K562 (cell line): ENCODE results near the gene NLRC3. TPM values are rescaled to one million over a fixed set of nuclear protein-coding genes. Genes with fewer than 3 reads are reported as not detected.
A peak's percentile ranks its signal among the peaks of the same experiment; 100 is the strongest.

Experiments
- ATAC-seq: fragments of 200-7000 bp; cut with Tn5 transposase; 3 replicates; pipeline ENCODE4 v1.9.1; 2020; ENCODE audit warnings: moderate library complexity
- BruUV-seq: library from RNA; stranded (reverse); fragments of 400-500 nt; replicated peaks from 2 replicates; lab custom pipeline; 2021; lab: Mats Ljungman, UMichigan
- CTCF ChIA-PET: fragments of 300-600 bp; formaldehyde crosslinking; extraction: SDS; loops from one replicate; lab custom pipeline; 2021; ENCODE audit warnings: low intra/inter-chr PET ratio; lab: Yijun Ruan, JAX
- POLR2A ChIA-PET: fragments of 300-600, 350-650 bp; sonication (Branson Sonifier 250); formaldehyde crosslinking; extraction: SDS; loops from one replicate; lab custom pipeline; 2021; ENCODE audit warnings: antibody characterized with exemption, inconsistent platforms; lab: Yijun Ruan, JAX
- DNase-seq, 4 experiments: peaks; one replicate each; pipeline versions ENCODE4 v3.0.0 to v3.0.0-alpha.2; 2011 to 2018; ENCODE audit warnings: low spot score in 3 of 4, mixed read lengths in 3 of 4; ENCODE audit errors: extremely low read depth in 1 of 4
- FAIRE-seq: peaks from 2 replicates; lab custom pipeline; 2011; peaks lifted over from hg19 to GRCh38; lab: Jason Lieb, UNC
- H2AFZ ChIP-seq: 2 replicates; pipeline ENCODE4 v1.6.0; 2011; ENCODE audit warnings: low read depth, low read length, control low read depth, inconsistent platforms
- H3K27ac ChIP-seq: fragments of 200-600 bp; 3 replicates; pipeline ENCODE4 v1.8.0; 2011; ENCODE audit warnings: low read depth, mild to moderate bottlenecking, control low read depth, inconsistent platforms, low read length, moderate library complexity, mixed read lengths; ENCODE audit errors: extremely low read depth
- H3K27me3 ChIP-seq, 2 experiments: fragments of 300-600 bp in 1 of 2; 2 replicates in 1 of 2; 3 replicates in 1 of 2; pipeline versions ENCODE4 v1.6.0 to v1.8.0; 2011; ENCODE audit warnings: inconsistent platforms in 2 of 2, low read length in 2 of 2, mild to moderate bottlenecking in 1 of 2, mixed read lengths in 1 of 2, moderate library complexity in 1 of 2; ENCODE audit not compliant: control insufficient read depth in 2 of 2, insufficient read depth in 2 of 2
- H3K36me3 ChIP-seq: fragments of 300-600 bp; 3 replicates; pipeline ENCODE4 v1.8.0; 2011; ENCODE audit warnings: mild to moderate bottlenecking, low read length, inconsistent platforms; ENCODE audit not compliant: control insufficient read depth, insufficient read depth
- H3K4me1 ChIP-seq, 2 experiments: fragments of 200-600 bp in 1 of 2; replicated peaks in 1 of 2; 2 replicates in 1 of 2; 3 replicates in 1 of 2; pipeline versions ENCODE4 v1.5.1 to v1.8.0; 2011; ENCODE audit warnings: inconsistent platforms in 2 of 2, low read length in 2 of 2, mild to moderate bottlenecking in 1 of 2, mixed read lengths in 1 of 2, moderate library complexity in 1 of 2; ENCODE audit not compliant: control insufficient read depth in 2 of 2, insufficient read depth in 2 of 2
- H3K4me2 ChIP-seq: 2 replicates; pipeline ENCODE4 v1.6.1; 2011; ENCODE audit warnings: low read length, control low read depth, inconsistent platforms, mixed read lengths; ENCODE audit not compliant: insufficient read depth
- H3K4me3 ChIP-seq: fragments of 200-600 bp; sonication (generic), shearing (Covaris generic); 2 replicates; pipeline ENCODE4 v1.5.1; 2016; ENCODE audit warnings: control low read depth, inconsistent platforms
- H3K79me2 ChIP-seq: fragments of 200-600 bp; 3 replicates; pipeline ENCODE4 v1.8.0; 2011; ENCODE audit warnings: low read length, inconsistent platforms; ENCODE audit not compliant: control insufficient read depth, insufficient read depth
- H3K9ac ChIP-seq, 2 experiments: 2 replicates each; pipeline versions ENCODE4 v1.6.0 to v1.6.1; 2011; ENCODE audit warnings: low read depth in 2 of 2, low read length in 2 of 2, control low read depth in 1 of 2, inconsistent platforms in 1 of 2, mild to moderate bottlenecking in 1 of 2, mixed read lengths in 1 of 2; ENCODE audit not compliant: insufficient read depth in 1 of 2
- H3K9me1 ChIP-seq: one replicate; pipeline ENCODE4 v1.6.0; 2011; ENCODE audit warnings: inconsistent platforms, mild to moderate bottlenecking, low read length, moderate library complexity; ENCODE audit not compliant: control insufficient read depth, insufficient read depth
- H3K9me3 ChIP-seq: replicated peaks from 2 replicates; pipeline ENCODE4 v1.5.1; 2011; ENCODE audit warnings: low read depth, low read length, inconsistent platforms; ENCODE audit not compliant: control insufficient read depth, insufficient read depth
- H4K20me1 ChIP-seq: replicated peaks from 2 replicates; pipeline ENCODE4 v1.6.1; 2011; ENCODE audit warnings: low read length, inconsistent platforms, mixed read lengths; ENCODE audit not compliant: control insufficient read depth, insufficient read depth
- CCAR2 ChIP-seq: fragments of 200-400 bp; formaldehyde crosslinking; IDR thresholded peaks from 2 replicates; pipeline ENCODE4 v1.6.1; 2017; ENCODE audit warnings: mild to moderate bottlenecking, low read depth, low read length
- MECOM ChIP-seq: fragments of 250-450 bp; sonication (Bioruptor Pico); IDR thresholded peaks from 2 replicates; pipeline ENCODE4 v1.8.0; 2022; ENCODE audit warnings: inconsistent platforms
- SIN3A ChIP-seq, 2 experiments: fragments of 150-350 bp in 1 of 2; IDR thresholded peaks; 2 replicates each; pipeline ENCODE4 v1.6.1; 2011 to 2016; ENCODE audit warnings: borderline replicate concordance in 2 of 2, low read depth in 2 of 2, low read length in 2 of 2, mild to moderate bottlenecking in 2 of 2, moderate library complexity in 2 of 2; ENCODE audit not compliant: control insufficient read depth in 1 of 2
- THRB ChIP-seq: fragments of 450-650 bp; formaldehyde crosslinking; conservative IDR thresholded peaks from 2 replicates; pipeline ENCODE4 v1.4.0; 2022; ENCODE audit warnings: mild to moderate bottlenecking, missing genetic modification characterization
- ZNF324 ChIP-seq: fragments of 250-450 bp; sonication (Bioruptor Pico); IDR thresholded peaks from 2 replicates; pipeline ENCODE4 v1.4.0; 2020; ENCODE audit warnings: mild to moderate bottlenecking
- ZNF76 ChIP-seq: fragments of 250-450 bp; sonication (Bioruptor Pico); IDR thresholded peaks from 2 replicates; pipeline ENCODE4 v1.4.0; 2020; ENCODE audit warnings: mild to moderate bottlenecking, moderate library complexity, borderline replicate concordance
- WGBS: fragments of 100-300 bp; shearing (Covaris generic); methylation state at CpG from one replicate; pipeline ENCODE4 v1.1.6; 2016; ENCODE audit warnings: low coverage, mixed read lengths; ENCODE audit not compliant: insufficient coverage; ENCODE audit errors: missing lambda C conversion rate; 5-methylcytosine and 5-hydroxymethylcytosine counted together
- in situ Hi-C: fragments of 300-500 bp; cut with MboI; formaldehyde crosslinking; loops from 4 replicates; pipeline ENCODE4 v1.15.0; 2018; ENCODE audit warnings: inconsistent platforms, mixed read lengths
- intact Hi-C: fragments of 100-400 bp; cut with micrococcal nuclease; formaldehyde crosslinking; loops from 2 replicates; pipeline ENCODE4 v1.14.2; 2022
- polyA plus RNA-seq, 8 experiments: library from polyadenylated mRNA; depleted of rRNA in 4 of 8; stranded (reverse) in 5 of 8; unstranded in 3 of 8; fragments of >200 nt; fragmentation: Nextera tagmentation in 2 of 8; fragmentation: Illumina TruSeq in 1 of 8; extraction: Ambion mirVana in 2 of 8; extraction: Trizol in 1 of 8; gene quantifications; 2 replicates each; pipeline versions ENCODE4 v1.2.1 to v1.2.3, GENCODE V29; 2011 to 2014; ENCODE audit warnings: inconsistent platforms in 1 of 8, missing spikeins in 1 of 8
- total RNA-seq, 7 experiments: library from RNA; depleted of rRNA in 6 of 7; stranded (reverse); fragments of >200 nt in 6 of 7; fragmentation: Illumina TruSeq in 2 of 7; extraction: Trizol in 2 of 7; gene quantifications; 2 replicates each; pipeline versions ENCODE4 v1.2.1 to v1.2.3, GENCODE V29; 2011 to 2021; ENCODE audit warnings: low replicate concordance in 1 of 7
- TF ChIP-seq, protein P1 (sequence below), 2 experiments: fragments of 450-650 bp in 1 of 2; sonication (generic) in 1 of 2; formaldehyde crosslinking in 1 of 2; IDR thresholded peaks; 2 replicates each; pipeline versions ENCODE4 v1.7.1 to v1.9.0; 2016 to 2022; ENCODE audit warnings: inconsistent platforms in 1 of 2, mild to moderate bottlenecking in 1 of 2, missing genetic modification reagents in 1 of 2

Gene NLRC3
- total and polyA plus RNA-seq, 9 of the 15 experiments (the other 6 are each of a cell fraction or from before 2014, with no cell fraction given): 0.03 to 0.13 (median 0.03) TPM; not detected in 4

DNA sequence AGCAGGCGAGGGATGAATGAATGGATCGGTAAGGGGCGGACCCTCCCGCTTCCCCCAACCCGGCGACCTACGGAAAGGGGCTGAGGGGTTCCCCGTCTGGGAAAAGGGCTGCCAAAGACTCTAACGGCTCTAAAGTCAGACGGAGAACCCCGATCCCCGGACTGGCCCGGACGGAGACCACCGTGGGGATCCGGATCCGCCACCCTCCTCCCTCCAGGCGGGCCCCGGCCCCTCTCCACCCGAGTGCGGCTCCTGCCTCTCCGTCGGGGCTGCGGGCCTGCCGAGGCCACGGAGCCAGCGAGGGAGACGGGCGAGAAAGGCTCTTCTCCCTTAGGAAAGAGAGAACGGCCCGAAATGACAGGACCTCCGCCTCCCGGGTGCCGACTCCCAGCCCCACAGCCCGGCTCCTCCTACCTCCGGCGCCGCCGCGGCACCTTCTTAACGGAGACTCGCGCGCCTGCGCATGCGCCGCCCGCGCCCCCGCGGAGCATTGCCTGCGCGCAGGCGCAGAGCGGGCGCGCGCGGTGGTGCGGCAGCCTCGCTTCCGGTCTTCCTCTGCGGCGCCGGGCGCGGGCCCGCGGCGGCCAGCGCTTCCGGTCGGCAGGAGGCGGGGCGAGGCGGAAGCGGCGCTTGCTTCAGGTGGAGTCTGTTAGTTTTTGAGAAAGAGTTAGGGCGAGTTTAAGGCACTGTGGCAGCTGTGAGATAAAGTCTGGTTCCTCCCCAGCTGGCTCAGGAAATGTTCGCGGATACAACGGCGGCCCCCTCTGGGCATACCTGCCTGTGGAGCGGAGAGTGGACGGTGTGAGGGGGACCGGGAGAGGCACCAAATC, 34.2 kb upstream of the NLRC3 start, which contains the start of gene SLX4 (continued):
- no peak for TF ChIP-seq MECOM (CRISPR knock-in tag)

- DNase-seq (peak in 1 of 4 experiments; percentile 42), ATAC-seq (no peak; the same call in 2 of the 3 replicates), FAIRE-seq (peak; percentile 52)
- Histone ChIP-seq H2AFZ (peak overlapping the region; percentile 92), H3K79me2 (peaks cover 51% of the 10 kb centered on the region), H3K4me2 (peak overlapping the region; percentile 97), H3K9me3 (no peaks in the 10 kb centered on the region), H4K20me1 (no peaks in the 10 kb centered on the region), H3K9ac (peak overlapping the region; percentile 90 to 94), H3K4me1 (peaks cover 21 to 24% of the 10 kb centered on the region in 2 experiments; a peak in 4 of 5 replicates), H3K36me3 (peaks cover 12% of the 10 kb centered on the region; the same call in 2 of the 3 replicates), H3K27ac (peak overlapping the region; percentile 84), H3K9me1 (no peaks in the 10 kb centered on the region), H3K4me3 (peak overlapping the region; percentile 96), H3K27me3 (no peaks in the 10 kb centered on the region)
- intact Hi-C loops: no loop called here
- BruUV-seq: no TSS peak
- CTCF ChIA-PET: no interaction called here
- POLR2A ChIA-PET: interaction anchor here (0.9 kb wide), 1 partner anchor 58 kb away, joined by 3 read pairs; no protein-coding TSS in a partner anchor
- in situ Hi-C loops: no loop called here
- WGBS: 0% methylated on average over 10 of the region's 10 CpGs
- TF ChIP-seq CCAR2 (no peak), ZNF324 (CRISPR knock-in tag) (no peak), SIN3A (IDR thresholded peaks at IDR 0.05; ENCODE audit: borderline replicate concordance in 2 of 2, control insufficient read depth in 1 of 2, low read depth in 2 of 2, low read length in 2 of 2) (peak in 1 of 2 experiments; percentile 10; a peak in 1 of 4 replicates), ZNF76 (CRISPR knock-in tag) (no peak), THRB (no peak)
- TF ChIP-seq, protein P1, sequence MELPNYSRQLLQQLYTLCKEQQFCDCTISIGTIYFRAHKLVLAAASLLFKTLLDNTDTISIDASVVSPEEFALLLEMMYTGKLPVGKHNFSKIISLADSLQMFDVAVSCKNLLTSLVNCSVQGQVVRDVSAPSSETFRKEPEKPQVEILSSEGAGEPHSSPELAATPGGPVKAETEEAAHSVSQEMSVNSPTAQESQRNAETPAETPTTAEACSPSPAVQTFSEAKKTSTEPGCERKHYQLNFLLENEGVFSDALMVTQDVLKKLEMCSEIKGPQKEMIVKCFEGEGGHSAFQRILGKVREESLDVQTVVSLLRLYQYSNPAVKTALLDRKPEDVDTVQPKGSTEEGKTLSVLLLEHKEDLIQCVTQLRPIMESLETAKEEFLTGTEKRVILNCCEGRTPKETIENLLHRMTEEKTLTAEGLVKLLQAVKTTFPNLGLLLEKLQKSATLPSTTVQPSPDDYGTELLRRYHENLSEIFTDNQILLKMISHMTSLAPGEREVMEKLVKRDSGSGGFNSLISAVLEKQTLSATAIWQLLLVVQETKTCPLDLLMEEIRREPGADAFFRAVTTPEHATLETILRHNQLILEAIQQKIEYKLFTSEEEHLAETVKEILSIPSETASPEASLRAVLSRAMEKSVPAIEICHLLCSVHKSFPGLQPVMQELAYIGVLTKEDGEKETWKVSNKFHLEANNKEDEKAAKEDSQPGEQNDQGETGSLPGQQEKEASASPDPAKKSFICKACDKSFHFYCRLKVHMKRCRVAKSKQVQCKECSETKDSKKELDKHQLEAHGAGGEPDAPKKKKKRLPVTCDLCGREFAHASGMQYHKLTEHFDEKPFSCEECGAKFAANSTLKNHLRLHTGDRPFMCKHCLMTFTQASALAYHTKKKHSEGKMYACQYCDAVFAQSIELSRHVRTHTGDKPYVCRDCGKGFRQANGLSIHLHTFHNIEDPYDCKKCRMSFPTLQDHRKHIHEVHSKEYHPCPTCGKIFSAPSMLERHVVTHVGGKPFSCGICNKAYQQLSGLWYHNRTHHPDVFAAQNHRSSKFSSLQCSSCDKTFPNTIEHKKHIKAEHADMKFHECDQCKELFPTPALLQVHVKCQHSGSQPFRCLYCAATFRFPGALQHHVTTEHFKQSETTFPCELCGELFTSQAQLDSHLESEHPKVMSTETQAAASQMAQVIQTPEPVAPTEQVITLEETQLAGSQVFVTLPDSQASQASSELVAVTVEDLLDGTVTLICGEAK (IDR thresholded peaks at IDR 0.05): peak; percentile 5; the same call in 1 of the 2 replicates
- TF ChIP-seq, protein P1 (CRISPR knock-in tag; IDR thresholded peaks at IDR 0.05): no peak
Observed at GRCh38 chr16:3610698-3611145, 33.5 kb upstream of the NLRC3 start.
